GM06990 (cell line): Measurements from ENCODE around the gene ARMCX1.
"Not testable (repeated sequence)": the region's sequence is repeated elsewhere in the genome, so short reads cannot be mapped to it uniquely, and the experiment has no call there.

Experiments
- DNase-seq: peaks from one replicate; pipeline ENCODE4 v3.0.0-alpha.2; 2011; ENCODE audit not compliant: insufficient read length; ENCODE audit errors: extremely low read depth
- H3K27me3 ChIP-seq: replicated peaks from 2 replicates; pipeline ENCODE4 v1.6.0; 2011; ENCODE audit warnings: low read length; ENCODE audit not compliant: control insufficient read depth, insufficient read depth
- H3K36me3 ChIP-seq: 2 replicates; pipeline ENCODE4 v1.5.1; 2011; ENCODE audit warnings: low read length; ENCODE audit not compliant: control insufficient read depth, insufficient read depth
- H3K4me3 ChIP-seq: replicated peaks from 2 replicates; pipeline ENCODE4 v1.5.1; 2011; ENCODE audit warnings: low read depth, mild to moderate bottlenecking, control low read depth, low read length
- CTCF ChIP-seq: IDR thresholded peaks from 2 replicates; pipeline ENCODE4 v1.5.1; 2011; ENCODE audit warnings: low read length, control low read depth, mild to moderate bottlenecking, inconsistent platforms; ENCODE audit not compliant: insufficient read depth, poor library complexity, severe bottlenecking

The ARMCX1 gene

GRCh38 chrX:101550362-101550750 is at the start of gene ARMCX1:
TSS of gene ARMCX1 (plus strand) at chrX:101550547. CDS start at chrX:101552931, 2,384 bp downstream.
- Histone ChIP-seq H3K27me3 (no peaks in the 10 kb centered on the region; the same call in 1 of the 2 replicates), H3K4me3 (no peak within 1 kb of the TSS), H3K36me3 (no peaks in the 10 kb centered on the region)
- TF ChIP-seq CTCF, result no peak
- DNase-seq, result peak; percentile 1

GRCh38 chrX:101502929-101503328 is 47.4 kb upstream of the ARMCX1 start:
- not testable (repeated sequence) for H3K36me3 ChIP-seq, H3K4me3 ChIP-seq, DNase-seq, H3K27me3 ChIP-seq

GRCh38 chrX:101507372-101507771 is 43.0 kb upstream of the ARMCX1 start:
- Histone ChIP-seq H3K27me3 (no peaks in the 10 kb centered on the region), H3K36me3 (no peaks in the 10 kb centered on the region), H3K4me3 (no peak overlapping the region)
- TF ChIP-seq CTCF, result no peak
- no peak for DNase-seq

GRCh38 chrX:101507986-101508385 is 42.4 kb upstream of the ARMCX1 start:
- H3K36me3 ChIP-seq, result no peaks in the 10 kb centered on the region
- no peaks in the 10 kb centered on the region for H3K27me3 ChIP-seq
- no peak for DNase-seq
- TF ChIP-seq CTCF, result no peak
- H3K4me3 ChIP-seq, result no peak overlapping the region

- DNase-seq, result no peak
- H3K4me3 ChIP-seq, result no peak overlapping the region
- TF ChIP-seq CTCF, result no peak
- no peaks in the 10 kb centered on the region for H3K27me3 ChIP-seq
- H3K36me3 ChIP-seq, result no peaks in the 10 kb centered on the region
Measured at GRCh38 chrX:101530944-101531343, 19.4 kb upstream of the ARMCX1 start.

- H3K27me3 ChIP-seq, result no peaks in the 10 kb centered on the region
- no peak overlapping the region for H3K4me3 ChIP-seq
- DNase-seq, result no peak
- TF ChIP-seq CTCF, result no peak
- H3K36me3 ChIP-seq, result no peaks in the 10 kb centered on the region
Measured at GRCh38 chrX:101539116-101539515, 11.2 kb upstream of the ARMCX1 start.
